ENCODE results near the gene RWDD3.

Gene RWDD3

DNA sequence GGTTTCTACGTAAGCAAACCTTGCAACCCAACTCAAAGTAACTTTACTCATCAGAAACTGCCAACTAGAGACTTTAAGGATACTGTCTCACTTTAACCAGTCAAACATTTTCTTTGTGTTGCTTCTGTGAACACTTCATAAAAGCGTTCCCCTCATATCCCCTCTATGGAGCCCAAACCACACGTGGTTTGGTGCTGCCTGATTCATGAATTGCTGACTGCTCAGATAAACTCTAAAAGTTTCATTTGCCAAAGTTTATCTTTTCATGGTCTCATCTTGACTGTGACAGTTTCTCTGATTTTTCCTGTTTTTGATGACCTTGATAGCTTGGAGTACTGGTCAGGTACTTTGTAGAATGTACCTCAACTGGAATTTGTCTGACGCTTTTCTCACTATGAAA lies 14.6 kb upstream of the RWDD3 start:
- Mint-ChIP-seq H3K4me3 (no peak overlapping the region), H3K4me1 (no peaks in the 10 kb centered on the region), H3K27ac (no peak overlapping the region), H3K36me3 (no peaks in the 10 kb centered on the region), H3K27me3 (peaks cover 7% of the 10 kb centered on the region), H3K9me3 (no peaks in the 10 kb centered on the region)
- DNase-seq, result no peak
- CTCF ChIA-PET, result no interaction called here

DNA sequence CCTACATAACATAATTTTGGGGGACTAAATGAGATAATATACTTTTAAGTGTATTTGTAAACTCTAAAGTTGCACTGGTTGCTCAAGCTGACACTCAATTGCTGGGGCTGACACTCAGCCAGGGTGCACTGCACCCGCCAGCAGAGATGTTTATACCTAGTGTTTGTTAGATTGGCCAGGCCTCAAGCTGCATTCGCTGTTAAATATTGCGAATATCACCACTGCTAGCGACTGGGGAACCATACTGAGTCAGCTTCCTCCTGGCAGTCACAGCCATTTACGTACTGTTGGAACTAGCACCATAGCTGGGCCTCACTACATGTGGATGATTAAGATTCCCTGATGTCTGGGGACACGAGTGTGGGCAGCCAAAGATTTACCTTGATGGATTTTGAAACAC lies 12.7 kb upstream of the RWDD3 start:
- Mint-ChIP-seq H3K27ac (no peak overlapping the region), H3K4me3 (no peak overlapping the region), H3K4me1 (no peaks in the 10 kb centered on the region), H3K27me3 (peaks cover 7% of the 10 kb centered on the region), H3K36me3 (no peaks in the 10 kb centered on the region), H3K9me3 (no peaks in the 10 kb centered on the region)
- no peak for DNase-seq
- CTCF ChIA-PET, result no interaction called here

DNA sequence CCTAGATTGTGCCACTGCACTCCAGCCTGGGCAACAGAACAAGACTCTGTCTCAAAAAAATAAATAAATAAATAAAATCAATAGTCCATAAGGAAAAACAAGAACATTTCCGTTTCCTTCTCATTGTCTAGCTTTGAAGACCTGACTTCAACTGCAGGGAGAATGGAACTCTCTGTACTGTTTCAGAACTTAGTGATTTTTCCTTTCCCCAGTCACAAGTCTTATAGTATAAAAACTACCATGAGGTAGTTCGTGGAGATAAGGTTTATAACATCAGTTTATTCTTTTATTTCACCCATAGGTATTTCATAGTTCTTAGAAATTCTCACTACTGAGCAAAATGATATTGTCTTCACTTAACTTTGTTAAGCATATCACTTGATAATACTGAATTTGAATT lies 11.4 kb upstream of the RWDD3 start:
- H3K9me3 Mint-ChIP-seq, result no peaks in the 10 kb centered on the region
- H3K27me3 Mint-ChIP-seq, result no peaks in the 10 kb centered on the region
- H3K4me3 Mint-ChIP-seq, result no peak overlapping the region
- H3K4me1 Mint-ChIP-seq, result no peaks in the 10 kb centered on the region
- no peak for DNase-seq
- no peak overlapping the region for H3K27ac Mint-ChIP-seq
- H3K36me3 Mint-ChIP-seq, result no peaks in the 10 kb centered on the region
- CTCF ChIA-PET, result interaction anchor here (1.0 kb wide), 1 partner anchor 11 kb away, joined by 3 read pairs; no protein-coding TSS in a partner anchor

DNA sequence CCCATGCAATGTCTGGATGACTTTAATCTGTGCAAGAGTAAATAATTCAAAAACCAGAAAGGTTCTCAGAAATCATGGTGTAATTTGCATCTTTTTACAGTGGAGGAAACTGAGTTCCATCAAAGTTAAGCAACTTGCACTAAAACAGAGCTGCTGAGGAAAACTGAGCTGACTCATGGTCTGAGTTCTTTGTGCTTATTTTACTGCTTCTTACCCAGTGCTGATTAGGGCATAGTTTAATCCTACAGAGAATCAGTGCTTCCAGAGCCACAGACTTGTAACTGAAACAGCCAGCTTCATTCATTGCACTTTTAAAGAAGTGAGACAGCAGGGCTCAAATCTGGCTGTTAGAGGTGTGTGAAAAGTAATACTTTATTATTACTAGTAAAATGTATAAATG lies 10.9 kb upstream of the RWDD3 start:
- Mint-ChIP-seq H3K9me3 (no peaks in the 10 kb centered on the region), H3K36me3 (no peaks in the 10 kb centered on the region), H3K4me1 (no peaks in the 10 kb centered on the region), H3K27ac (no peak overlapping the region), H3K4me3 (no peak overlapping the region), H3K27me3 (no peaks in the 10 kb centered on the region)
- DNase-seq, result no peak
- CTCF ChIA-PET, result interaction anchor here (1.8 kb wide), 1 partner anchor 11 kb away, joined by 6 read pairs; the partner anchor contains the start of gene RWDD3

DNA sequence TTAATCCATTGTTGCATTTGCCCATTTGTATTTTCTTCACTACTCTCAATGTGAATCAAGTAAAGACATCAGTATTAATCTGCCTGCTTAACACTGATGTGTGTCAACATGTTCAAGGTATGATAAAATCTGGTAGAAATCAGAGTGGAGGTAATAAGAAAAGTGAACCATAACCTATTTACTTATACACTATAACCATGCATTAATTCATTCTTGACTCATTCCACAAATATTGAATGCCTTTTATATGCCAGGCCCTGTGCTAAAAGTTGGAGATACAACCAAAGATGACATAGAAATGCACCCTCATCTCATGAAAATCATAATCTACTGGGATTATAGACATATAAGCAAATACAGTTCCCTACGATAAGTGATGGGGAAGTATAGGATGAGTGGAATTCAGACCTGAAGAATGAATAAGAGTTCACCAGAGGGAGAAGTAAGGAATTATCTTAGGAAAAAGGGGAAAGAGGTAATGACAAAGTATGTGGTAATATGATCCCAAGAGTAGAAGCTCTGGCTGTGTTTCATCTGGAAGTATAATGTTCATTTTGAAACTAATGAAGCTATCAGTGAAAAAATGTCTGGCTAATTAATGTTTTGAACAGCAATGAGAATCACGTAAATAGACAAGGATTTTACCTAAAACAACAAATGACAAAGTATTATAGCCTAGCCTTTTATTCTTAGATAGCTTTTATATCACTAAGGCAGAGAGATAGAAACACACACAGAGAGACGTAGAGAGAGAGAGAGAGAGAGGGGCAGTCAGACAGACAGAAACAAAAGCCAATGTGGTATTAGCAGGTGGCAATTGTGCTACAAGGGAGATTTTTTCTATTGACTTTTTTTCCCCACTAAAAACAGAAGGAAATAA lies 7.0 kb upstream of the RWDD3 start:
- H3K9me3 Mint-ChIP-seq, result no peaks in the 10 kb centered on the region
- H3K4me3 Mint-ChIP-seq, result no peak overlapping the region
- CTCF ChIA-PET, result no interaction called here
- no peak overlapping the region for H3K27ac Mint-ChIP-seq
- H3K36me3 Mint-ChIP-seq, result no peaks in the 10 kb centered on the region
- no peak for DNase-seq
- H3K27me3 Mint-ChIP-seq, result peaks cover 10% of the 10 kb centered on the region
- H3K4me1 Mint-ChIP-seq, result no peaks in the 10 kb centered on the region

DNA sequence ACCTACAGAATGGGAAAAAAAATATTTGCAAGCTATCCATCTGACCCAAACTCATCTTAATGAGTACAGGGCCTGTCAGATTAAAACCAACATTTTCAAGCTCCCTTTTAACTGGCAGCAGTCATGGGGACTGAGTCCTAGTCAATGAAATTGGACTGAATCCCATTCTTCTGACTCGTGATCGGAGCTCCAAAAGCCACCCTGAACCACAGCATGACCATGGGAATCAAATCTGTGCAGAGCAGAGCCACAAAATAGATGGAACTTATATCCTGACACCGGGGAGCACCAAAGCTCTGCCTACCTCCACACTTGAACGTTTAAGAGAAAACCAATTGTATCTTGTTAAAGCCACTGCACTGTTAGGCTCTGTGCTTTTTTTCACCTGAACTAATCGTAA lies 5.0 kb upstream of the RWDD3 start:
- DNase-seq, result no peak
- CTCF ChIA-PET, result no interaction called here
- Mint-ChIP-seq H3K36me3 (no peaks in the 10 kb centered on the region), H3K27me3 (peaks cover 19% of the 10 kb centered on the region), H3K4me1 (peaks cover 9% of the 10 kb centered on the region), H3K27ac (no peak overlapping the region), H3K9me3 (no peaks in the 10 kb centered on the region), H3K4me3 (no peak overlapping the region)

DNA sequence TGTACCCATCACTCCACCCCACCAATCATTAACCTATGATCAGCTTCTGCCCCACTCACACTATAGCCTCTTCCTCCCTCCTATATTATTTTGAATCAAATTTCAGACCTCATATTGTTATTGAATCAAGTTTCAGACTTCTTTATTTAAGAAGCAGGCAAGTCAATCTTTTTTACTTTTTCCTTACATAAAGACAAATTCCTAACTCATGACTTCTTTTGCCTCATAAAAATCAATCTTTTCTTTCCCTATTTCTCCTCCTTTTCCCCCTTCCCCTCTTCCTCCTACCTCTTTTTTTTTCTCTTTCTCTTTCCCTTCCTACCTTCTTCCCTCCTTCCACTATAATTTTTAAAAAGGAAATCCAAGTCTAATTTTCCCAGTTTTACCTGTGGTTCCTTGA lies 4.3 kb upstream of the RWDD3 start:
- CTCF ChIA-PET, result no interaction called here
- H3K27ac Mint-ChIP-seq, result no peak overlapping the region

DNA sequence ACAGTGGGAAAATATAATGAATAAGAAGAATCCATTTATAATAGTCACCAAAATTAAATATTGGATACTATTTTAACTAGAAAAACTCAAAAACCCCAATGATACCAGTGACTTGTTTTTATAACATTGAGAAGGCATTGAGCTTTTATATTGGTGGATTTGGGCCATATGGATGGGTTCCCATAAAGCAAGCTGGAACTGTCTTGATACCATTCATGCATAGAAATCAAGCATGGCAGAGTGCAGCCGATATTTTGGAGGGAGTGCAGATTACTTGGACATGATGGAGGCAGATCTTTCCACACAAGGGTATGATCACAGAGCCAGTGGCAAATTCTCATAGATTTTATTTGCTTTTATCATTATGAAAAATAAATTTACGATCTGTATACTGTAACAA lies 3.8 kb upstream of the RWDD3 start:
- no peak overlapping the region for H3K4me3 Mint-ChIP-seq
- no peaks in the 10 kb centered on the region for H3K36me3 Mint-ChIP-seq
- CTCF ChIA-PET, result no interaction called here

More for the DNA sequence above, 4.3 kb upstream of the RWDD3 start:
- Mint-ChIP-seq H3K27me3 (peaks cover 19% of the 10 kb centered on the region), H3K36me3 (no peaks in the 10 kb centered on the region), H3K4me1 (peaks cover 10% of the 10 kb centered on the region), H3K9me3 (no peaks in the 10 kb centered on the region), H3K4me3 (no peak overlapping the region)
- DNase-seq, result no peak

DNA sequence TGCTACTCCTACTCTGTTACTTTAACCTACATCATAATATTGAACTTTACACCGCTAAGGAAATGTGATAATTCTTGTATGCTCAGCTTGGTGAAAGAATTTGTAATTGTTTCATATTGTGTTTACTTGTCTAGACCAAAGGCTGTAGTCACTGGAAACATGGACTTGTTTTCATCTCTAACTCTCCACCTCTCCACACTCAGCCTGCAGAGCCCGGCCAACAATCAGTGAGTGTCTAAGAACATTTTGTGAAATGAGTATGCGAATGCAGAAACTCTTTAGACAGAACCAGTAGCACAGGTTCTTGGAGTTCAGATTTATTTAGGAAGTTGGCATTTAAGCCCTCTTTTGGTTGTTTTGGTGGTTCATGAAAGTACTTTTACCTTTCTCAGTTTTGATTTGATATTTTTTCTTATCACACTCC lies 3.2 kb upstream of the RWDD3 start:
- peaks cover 2% of the 10 kb centered on the region for H3K36me3 Mint-ChIP-seq
- no peaks in the 10 kb centered on the region for H3K9me3 Mint-ChIP-seq
- peaks cover 19% of the 10 kb centered on the region for H3K27me3 Mint-ChIP-seq
- CTCF ChIA-PET, result no interaction called here
- no peak overlapping the region for H3K4me3 Mint-ChIP-seq
- DNase-seq, result no peak
- H3K4me1 Mint-ChIP-seq, result peaks cover 17% of the 10 kb centered on the region
- H3K27ac Mint-ChIP-seq, result no peak overlapping the region

More for the DNA sequence above, 3.8 kb upstream of the RWDD3 start:
- H3K9me3 Mint-ChIP-seq, result no peaks in the 10 kb centered on the region
- H3K27ac Mint-ChIP-seq, result no peak overlapping the region
- H3K27me3 Mint-ChIP-seq, result peaks cover 19% of the 10 kb centered on the region
- H3K4me1 Mint-ChIP-seq, result peaks cover 12% of the 10 kb centered on the region
- DNase-seq, result no peak

DNA sequence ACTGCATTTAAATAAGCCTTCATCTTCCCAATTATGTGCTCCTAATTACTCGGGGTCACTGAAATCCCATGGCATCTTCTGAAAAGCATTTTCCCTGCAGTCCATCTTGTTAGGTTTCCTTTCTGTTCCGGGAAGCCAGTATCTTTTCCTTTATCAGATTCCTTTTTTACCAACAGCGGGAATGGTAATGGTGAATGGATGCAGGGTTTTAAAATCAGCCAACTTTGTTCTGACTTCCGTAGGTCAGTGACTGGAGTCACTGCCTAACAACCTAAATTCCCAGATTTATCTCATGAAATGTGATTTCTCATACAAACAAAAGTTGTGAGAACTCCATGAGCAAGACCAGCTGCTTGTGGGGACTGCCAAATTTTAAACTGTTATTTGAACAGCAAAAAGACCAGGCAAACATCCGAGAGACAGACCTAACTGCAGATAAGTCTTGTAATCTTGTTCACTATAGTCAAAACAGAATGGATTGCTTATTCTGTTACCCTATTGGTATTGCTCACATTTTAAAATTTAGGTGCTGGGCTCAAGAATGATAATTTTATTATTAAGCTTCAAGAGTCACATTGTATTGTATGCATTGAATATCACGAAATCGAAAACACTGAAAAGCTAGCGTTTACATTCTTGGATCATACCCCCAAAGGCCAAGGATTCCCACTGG lies 1.2 kb upstream of the RWDD3 start:
- CTCF ChIA-PET, result interaction anchor here (0.9 to 1.6 kb wide), 4 partner anchors 10 to 378 kb away, joined by 3 to 7 read pairs (median 3); no protein-coding TSS in a partner anchor
- H3K27me3 Mint-ChIP-seq, result peaks cover 19% of the 10 kb centered on the region
- no peak for DNase-seq
- peaks cover 24% of the 10 kb centered on the region for H3K4me1 Mint-ChIP-seq
- H3K36me3 Mint-ChIP-seq, result peaks cover 14% of the 10 kb centered on the region
- peak overlapping the region; percentile 91 for H3K4me3 Mint-ChIP-seq
- no peaks in the 10 kb centered on the region for H3K9me3 Mint-ChIP-seq
- H3K27ac Mint-ChIP-seq, result no peak overlapping the region

DNA sequence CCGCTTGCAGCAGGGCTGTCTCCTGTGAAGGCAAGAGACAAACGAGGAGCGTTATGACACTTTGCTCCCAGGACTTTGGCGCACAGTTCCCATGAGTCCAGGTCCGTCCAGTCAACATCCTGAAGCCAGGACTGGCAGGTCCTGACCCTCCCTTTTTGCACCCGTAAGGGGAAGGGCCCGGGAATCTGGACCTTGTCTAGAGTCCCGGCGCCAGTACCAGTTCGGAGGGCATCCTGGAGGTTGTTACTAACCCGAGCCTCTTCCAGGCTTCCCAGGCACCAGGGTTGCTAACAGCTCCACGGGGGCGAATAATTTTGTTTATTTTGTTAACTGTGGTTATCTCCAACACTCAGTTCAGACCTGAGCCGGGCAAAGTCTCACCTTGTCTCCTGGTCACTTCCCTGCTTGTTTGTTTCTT lies 682 bp upstream of the RWDD3 start:
- CTCF ChIA-PET, result interaction anchor here (0.9 to 1.6 kb wide), 14 partner anchors 8 to 379 kb away, joined by 3 to 11 read pairs (median 4); no protein-coding TSS in a partner anchor
- DNase-seq, result no peak
- H3K27me3 Mint-ChIP-seq, result peaks cover 19% of the 10 kb centered on the region
- H3K9me3 Mint-ChIP-seq, result no peaks in the 10 kb centered on the region
- H3K4me3 Mint-ChIP-seq, result peak overlapping the region; percentile 91
- peak overlapping the region; percentile 82 for H3K27ac Mint-ChIP-seq
- H3K36me3 Mint-ChIP-seq, result peaks cover 16% of the 10 kb centered on the region
- peaks cover 24% of the 10 kb centered on the region for H3K4me1 Mint-ChIP-seq

DNA sequence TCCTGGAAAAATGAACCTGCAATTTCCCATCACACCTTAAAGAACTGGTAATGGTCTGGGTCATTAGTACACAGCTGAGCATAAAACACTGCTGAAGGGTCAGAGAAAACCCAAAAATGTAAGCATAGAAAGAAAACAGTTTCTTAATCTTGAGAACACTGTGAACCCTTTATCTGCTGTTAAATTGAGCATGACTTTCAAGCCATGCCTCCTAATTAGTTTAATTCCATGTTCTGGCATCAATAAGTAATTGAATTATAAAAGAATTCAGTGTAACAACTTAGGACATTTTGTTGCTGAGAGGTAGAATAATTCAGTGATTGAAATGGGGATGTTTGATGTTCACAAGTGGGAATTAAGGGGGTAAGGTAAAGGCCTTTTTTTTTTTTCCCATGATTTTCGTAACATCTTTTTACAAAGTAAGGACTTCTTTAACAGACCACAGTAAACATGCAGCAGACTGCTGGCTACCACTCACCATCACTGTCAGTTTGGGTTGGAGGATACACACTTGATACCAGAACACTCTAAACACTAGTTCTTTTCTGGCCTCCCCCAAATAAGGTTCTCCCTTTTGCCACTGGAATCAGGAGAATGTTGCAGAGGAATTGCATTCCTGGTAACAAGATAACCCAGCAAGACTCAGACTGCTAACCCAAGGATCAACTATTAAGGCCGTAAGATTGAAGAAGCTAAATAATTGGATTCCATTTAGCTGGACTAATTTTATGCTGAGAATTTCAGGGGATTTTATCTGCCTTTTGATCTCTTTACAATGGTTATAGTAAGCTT lies 3.0 kb downstream of the RWDD3 start:
- H3K27me3 Mint-ChIP-seq, result peaks cover 8% of the 10 kb centered on the region
- DNase-seq, result no peak
- peaks cover 10% of the 10 kb centered on the region for H3K9me3 Mint-ChIP-seq
- no peak overlapping the region for H3K4me3 Mint-ChIP-seq
- peaks cover 45% of the 10 kb centered on the region for H3K36me3 Mint-ChIP-seq
- peaks cover 24% of the 10 kb centered on the region for H3K4me1 Mint-ChIP-seq
- H3K27ac Mint-ChIP-seq, result no peak overlapping the region
- CTCF ChIA-PET, result no interaction called here

DNA sequence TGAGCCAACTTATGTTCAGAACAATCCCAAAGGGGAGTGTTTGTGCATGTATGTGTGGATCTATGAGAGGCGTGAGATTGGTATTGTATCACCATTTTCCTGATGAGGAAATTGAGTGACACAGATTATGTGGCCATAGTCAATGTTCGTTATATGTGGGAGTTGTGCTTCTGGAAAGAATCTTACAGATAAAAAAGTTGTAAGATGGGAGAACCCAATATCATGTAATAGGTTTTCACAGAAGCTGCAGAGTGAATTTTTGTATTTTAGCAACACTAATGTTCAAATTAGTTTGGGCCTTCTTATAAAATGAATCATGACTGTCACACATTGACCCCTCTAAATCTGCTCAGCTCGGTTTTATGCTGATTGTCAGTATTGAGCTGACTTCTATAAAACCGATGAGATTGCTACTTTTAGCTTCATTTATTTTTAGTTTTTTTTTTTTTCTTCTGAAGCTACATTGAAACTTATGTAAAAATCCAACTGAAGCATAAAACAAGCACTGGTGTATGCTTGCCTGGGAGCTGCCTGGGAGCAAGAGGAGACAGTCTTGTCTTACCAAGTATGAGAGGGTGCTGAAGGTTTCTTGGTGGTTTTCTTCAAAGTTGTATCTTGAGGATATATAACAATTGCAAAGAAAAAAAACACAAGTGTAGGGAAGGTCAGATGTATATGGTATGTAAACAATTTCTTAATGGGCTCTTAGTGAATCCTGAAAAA lies 4.1 kb downstream of the RWDD3 start:
- Mint-ChIP-seq H3K27me3 (peaks cover 7% of the 10 kb centered on the region), H3K4me1 (peaks cover 22% of the 10 kb centered on the region), H3K9me3 (peaks cover 11% of the 10 kb centered on the region), H3K27ac (no peak overlapping the region), H3K36me3 (peaks cover 50% of the 10 kb centered on the region), H3K4me3 (no peak overlapping the region)
- CTCF ChIA-PET, result no interaction called here
- DNase-seq, result no peak

DNA sequence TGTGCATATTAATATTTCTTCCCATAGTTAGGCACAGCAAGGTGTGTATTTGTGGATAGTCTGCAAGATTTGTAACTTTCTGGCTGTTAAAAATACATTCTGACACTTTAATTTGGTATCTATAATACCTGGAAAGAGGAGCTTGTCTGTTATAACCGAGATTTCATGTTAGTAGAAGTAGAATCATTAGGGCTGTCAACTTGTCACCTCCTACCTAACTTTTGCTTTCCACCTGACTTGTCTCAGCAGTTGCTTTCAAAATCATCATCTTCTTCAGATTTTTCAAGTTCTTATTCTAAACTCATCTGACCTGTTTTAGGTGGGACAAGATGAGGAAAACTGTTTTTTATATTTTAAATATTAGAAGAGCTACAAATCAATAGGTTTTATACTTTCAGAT lies 11.0 kb downstream of the RWDD3 start:
- no peaks in the 10 kb centered on the region for H3K4me1 Mint-ChIP-seq
- CTCF ChIA-PET, result interaction anchor here (0.6 to 1.7 kb wide), 2 partner anchors 11 kb away, joined by 3 to 11 read pairs; partner anchors contain the start of gene RWDD3
- no peak overlapping the region for H3K4me3 Mint-ChIP-seq
- H3K36me3 Mint-ChIP-seq, result peaks cover 38% of the 10 kb centered on the region
- H3K27ac Mint-ChIP-seq, result no peak overlapping the region
- H3K9me3 Mint-ChIP-seq, result peaks cover 11% of the 10 kb centered on the region
- no peaks in the 10 kb centered on the region for H3K27me3 Mint-ChIP-seq
- no peak for DNase-seq
